ENCODE data around the gene MAPK8IP1. TPM values are rescaled to one million over a fixed set of nuclear protein-coding genes. Genes with fewer than 3 reads are reported as not detected.

MAPK8IP1 gene
- total RNA-seq, 1 experiment from 2014 or later, result 12.7 TPM

GRCh38 chr11:45945397-45945999 lies 60.0 kb downstream of the MAPK8IP1 start:
- intact Hi-C loops (cut with micrococcal nuclease; ENCODE audit: unreplicated experiment) (no loop called here), in situ Hi-C loops (cut with HindIII; ENCODE audit: low pct_unique_long_range_greater_than_20kb, low sequenced_read_pairs) (no loop called here)
- ChIA-PET POLR2A (no interaction called here), CTCF (no interaction called here)
- no peak for TF ChIP-seq CTCF (IDR thresholded peaks at IDR 0.05)
- TF ChIP-seq SIN3A (IDR thresholded peaks at IDR 0.05; ENCODE audit: borderline replicate concordance, insufficient read depth, low read depth, low read length), result no peak
- TF ChIP-seq TCF7L2 (IDR thresholded peaks at IDR 0.05; ENCODE audit: low read depth, low read length), result no peak
- no peak for TF ChIP-seq REST (IDR thresholded peaks at IDR 0.05; ENCODE audit: insufficient read depth in 1 of 2, low read depth in 2 of 2, low read length in 1 of 2)
- no peak for TF ChIP-seq POLR2AphosphoS5 (IDR thresholded peaks at IDR 0.05; ENCODE audit: low read depth, low read length)
- BruUV-seq (replicated peaks), result no TSS peak
- H3K9me3 ChIP-seq (ENCODE audit: control insufficient read depth, insufficient read depth, low read depth, low read length), result no peaks in the 10 kb centered on the region
- ATAC-seq, result no peak
- DNase-seq (ENCODE audit: low read depth, low spot score), result no peak
- no peaks in the 10 kb centered on the region for H3K27me3 ChIP-seq (ENCODE audit: control insufficient read depth, insufficient read depth, low read length)
- H3K36me3 ChIP-seq (ENCODE audit: control insufficient read depth, insufficient read depth, low read length), result peaks cover 11% of the 10 kb centered on the region
- no peaks in the 10 kb centered on the region for H3K4me1 ChIP-seq (ENCODE audit: control insufficient read depth, insufficient read depth, low read length)
- H3K27ac ChIP-seq (ENCODE audit: low read length), result no peak overlapping the region
- H3K4me3 ChIP-seq (ENCODE audit: low read depth in 2 of 2, low read length in 2 of 2), result no peak overlapping the region

GRCh38 chr11:45947885-45948284 lies 62.4 kb downstream of the MAPK8IP1 start:
- BruUV-seq (replicated peaks), result no TSS peak
- Histone ChIP-seq H3K36me3 (ENCODE audit: control insufficient read depth, insufficient read depth, low read length) (peaks cover 15% of the 10 kb centered on the region), H3K4me1 (ENCODE audit: control insufficient read depth, insufficient read depth, low read length) (no peaks in the 10 kb centered on the region), H3K9me3 (ENCODE audit: control insufficient read depth, insufficient read depth, low read depth, low read length) (no peaks in the 10 kb centered on the region), H3K27ac (ENCODE audit: low read length) (no peak overlapping the region), H3K27me3 (ENCODE audit: control insufficient read depth, insufficient read depth, low read length) (no peaks in the 10 kb centered on the region), H3K4me3 (ENCODE audit: low read depth in 2 of 2, low read length in 2 of 2) (no peak overlapping the region)
- CTCF ChIA-PET, result interaction anchor here (0.6 kb wide), 1 partner anchor 12 kb away, joined by 9 read pairs; no protein-coding TSS in a partner anchor
- TF ChIP-seq REST (IDR thresholded peaks at IDR 0.05; ENCODE audit: insufficient read depth in 1 of 2, low read depth in 2 of 2, low read length in 1 of 2), result no peak
- TF ChIP-seq POLR2AphosphoS5 (IDR thresholded peaks at IDR 0.05; ENCODE audit: low read depth, low read length), result no peak
- TF ChIP-seq SIN3A (IDR thresholded peaks at IDR 0.05; ENCODE audit: borderline replicate concordance, insufficient read depth, low read depth, low read length), result no peak
- no peak for TF ChIP-seq CTCF (IDR thresholded peaks at IDR 0.05)
- no peak for TF ChIP-seq TCF7L2 (IDR thresholded peaks at IDR 0.05; ENCODE audit: low read depth, low read length)
- ATAC-seq (no peak), DNase-seq (ENCODE audit: low read depth, low spot score) (no peak)
- intact Hi-C loops (cut with micrococcal nuclease; ENCODE audit: unreplicated experiment) (no loop called here), in situ Hi-C loops (cut with HindIII; ENCODE audit: low pct_unique_long_range_greater_than_20kb, low sequenced_read_pairs) (no loop called here)
- POLR2A ChIA-PET, result interaction anchor here (0.6 kb wide), 1 partner anchor 17 kb away, joined by 3 read pairs; no protein-coding TSS in a partner anchor
